ENCODE results near the gene TMEM213.

TMEM213 gene

DNA sequence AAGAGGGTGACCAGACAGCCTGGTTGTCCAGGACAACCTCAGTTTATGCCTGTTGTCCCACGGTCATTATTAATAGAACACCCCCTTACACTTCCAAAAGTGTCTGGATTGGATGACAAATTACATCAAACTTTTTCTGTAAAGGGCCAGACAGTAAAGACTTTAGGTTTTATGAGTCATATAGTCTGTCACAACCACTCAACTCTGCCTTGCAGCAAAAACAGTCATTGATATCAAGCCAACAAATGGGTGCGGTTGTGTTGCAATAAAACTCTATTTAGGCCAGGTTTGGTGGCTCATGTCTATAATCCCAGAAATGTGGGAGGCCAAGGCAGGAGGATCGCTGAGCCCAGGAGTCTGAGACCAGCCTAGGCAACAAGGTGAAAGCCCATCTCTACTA lies 66.9 kb downstream of the TMEM213 start:
- Histone ChIP-seq H3K27me3 (ENCODE audit: insufficient read depth, low read depth) (no peaks in the 10 kb centered on the region), H3K27ac (no peak overlapping the region), H3K36me3 (ENCODE audit: insufficient read depth) (no peaks in the 10 kb centered on the region), H3K9ac (no peak overlapping the region), H3K79me2 (ENCODE audit: insufficient read depth, low read depth) (no peaks in the 10 kb centered on the region), H3K4me2 (no peak overlapping the region), H3K4me1 (ENCODE audit: low read depth, poor library complexity, severe bottlenecking) (no peaks in the 10 kb centered on the region), H3K4me3 (IDR thresholded peaks at IDR 0.05; ENCODE audit: insufficient read depth, low read depth, low read length) (no peak overlapping the region), H4K20me1 (ENCODE audit: insufficient read depth) (no peaks in the 10 kb centered on the region), H2AFZ (ENCODE audit: low read depth) (no peak overlapping the region)
- TF ChIP-seq, protein P1, sequence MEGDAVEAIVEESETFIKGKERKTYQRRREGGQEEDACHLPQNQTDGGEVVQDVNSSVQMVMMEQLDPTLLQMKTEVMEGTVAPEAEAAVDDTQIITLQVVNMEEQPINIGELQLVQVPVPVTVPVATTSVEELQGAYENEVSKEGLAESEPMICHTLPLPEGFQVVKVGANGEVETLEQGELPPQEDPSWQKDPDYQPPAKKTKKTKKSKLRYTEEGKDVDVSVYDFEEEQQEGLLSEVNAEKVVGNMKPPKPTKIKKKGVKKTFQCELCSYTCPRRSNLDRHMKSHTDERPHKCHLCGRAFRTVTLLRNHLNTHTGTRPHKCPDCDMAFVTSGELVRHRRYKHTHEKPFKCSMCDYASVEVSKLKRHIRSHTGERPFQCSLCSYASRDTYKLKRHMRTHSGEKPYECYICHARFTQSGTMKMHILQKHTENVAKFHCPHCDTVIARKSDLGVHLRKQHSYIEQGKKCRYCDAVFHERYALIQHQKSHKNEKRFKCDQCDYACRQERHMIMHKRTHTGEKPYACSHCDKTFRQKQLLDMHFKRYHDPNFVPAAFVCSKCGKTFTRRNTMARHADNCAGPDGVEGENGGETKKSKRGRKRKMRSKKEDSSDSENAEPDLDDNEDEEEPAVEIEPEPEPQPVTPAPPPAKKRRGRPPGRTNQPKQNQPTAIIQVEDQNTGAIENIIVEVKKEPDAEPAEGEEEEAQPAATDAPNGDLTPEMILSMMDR (conservative IDR thresholded peaks at IDR 0.05; ENCODE audit: low read depth, low read length) = no peak

DNA sequence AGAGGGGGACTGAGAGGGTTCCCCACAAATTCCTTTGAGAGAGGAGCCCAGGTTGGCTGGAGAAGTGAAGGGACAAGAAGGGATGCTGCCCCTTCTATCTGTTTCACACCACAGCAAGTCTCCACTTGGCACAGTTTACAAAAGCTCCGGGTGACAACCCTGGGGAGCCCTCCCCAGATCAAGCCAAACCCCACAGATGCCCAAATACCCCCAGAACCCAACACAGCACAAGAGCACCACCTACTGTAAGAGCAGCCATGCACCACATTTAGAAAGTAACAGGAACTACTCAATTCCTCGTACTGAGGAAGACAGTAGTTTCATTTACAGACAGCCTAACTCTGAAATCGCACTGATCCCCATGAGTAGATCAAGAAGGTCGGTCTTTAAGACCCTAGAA lies 68.0 kb downstream of the TMEM213 start:
- TF ChIP-seq, protein P1 (conservative IDR thresholded peaks at IDR 0.05; ENCODE audit: low read depth, low read length) = peak; percentile 29; the same call in 1 of the 2 replicates
- Histone ChIP-seq H3K27me3 (ENCODE audit: insufficient read depth, low read depth) (no peaks in the 10 kb centered on the region), H3K4me3 (IDR thresholded peaks at IDR 0.05; ENCODE audit: insufficient read depth, low read depth, low read length) (no peak overlapping the region), H3K36me3 (ENCODE audit: insufficient read depth) (no peaks in the 10 kb centered on the region), H3K27ac (no peak overlapping the region), H2AFZ (ENCODE audit: low read depth) (no peak overlapping the region), H3K4me2 (no peak overlapping the region), H3K4me1 (ENCODE audit: low read depth, poor library complexity, severe bottlenecking) (no peaks in the 10 kb centered on the region), H3K9ac (no peak overlapping the region), H3K79me2 (ENCODE audit: insufficient read depth, low read depth) (no peaks in the 10 kb centered on the region), H4K20me1 (ENCODE audit: insufficient read depth) (no peaks in the 10 kb centered on the region)

GRCh38 chr7:138866353-138866752 lies 68.6 kb downstream of the TMEM213 start:
- no peaks in the 10 kb centered on the region for H3K36me3 ChIP-seq (ENCODE audit: insufficient read depth)
- H4K20me1 ChIP-seq (ENCODE audit: insufficient read depth) = no peaks in the 10 kb centered on the region
- TF ChIP-seq, protein P1 (conservative IDR thresholded peaks at IDR 0.05; ENCODE audit: low read depth, low read length) = no peak
- H3K27me3 ChIP-seq (ENCODE audit: insufficient read depth, low read depth) = no peaks in the 10 kb centered on the region
- H3K27ac ChIP-seq = no peak overlapping the region
- H3K4me3 ChIP-seq (IDR thresholded peaks at IDR 0.05; ENCODE audit: insufficient read depth, low read depth, low read length) = no peak overlapping the region
- H3K9ac ChIP-seq = no peak overlapping the region
- H3K4me1 ChIP-seq (ENCODE audit: low read depth, poor library complexity, severe bottlenecking) = no peaks in the 10 kb centered on the region
- no peak overlapping the region for H3K4me2 ChIP-seq
- no peak overlapping the region for H2AFZ ChIP-seq (ENCODE audit: low read depth)
- H3K79me2 ChIP-seq (ENCODE audit: insufficient read depth, low read depth) = no peaks in the 10 kb centered on the region

GRCh38 chr7:138867744-138868143 lies 70.0 kb downstream of the TMEM213 start:
- Histone ChIP-seq H3K4me2 (no peak overlapping the region), H3K27me3 (ENCODE audit: insufficient read depth, low read depth) (no peaks in the 10 kb centered on the region), H3K79me2 (ENCODE audit: insufficient read depth, low read depth) (no peaks in the 10 kb centered on the region), H3K4me3 (IDR thresholded peaks at IDR 0.05; ENCODE audit: insufficient read depth, low read depth, low read length) (no peak overlapping the region), H3K36me3 (ENCODE audit: insufficient read depth) (no peaks in the 10 kb centered on the region), H2AFZ (ENCODE audit: low read depth) (no peak overlapping the region), H3K27ac (no peak overlapping the region), H4K20me1 (ENCODE audit: insufficient read depth) (no peaks in the 10 kb centered on the region), H3K9ac (no peak overlapping the region), H3K4me1 (ENCODE audit: low read depth, poor library complexity, severe bottlenecking) (no peaks in the 10 kb centered on the region)
- TF ChIP-seq, protein P1 (conservative IDR thresholded peaks at IDR 0.05; ENCODE audit: low read depth, low read length) = no peak
